IPS DF 6.9 (cell line): Measurements from ENCODE around the gene CPS1.

ENCODE experiments used
- DNase-seq: peaks from one replicate; pipeline ENCODE4 v3.0.0-alpha.2; 2013; ENCODE audit warnings: low read depth, low spot score
- H3K27ac ChIP-seq: one replicate; pipeline ENCODE4 v1.5.1; 2013; ENCODE audit warnings: low read length, control low read depth
- H3K27me3 ChIP-seq: 2 replicates; pipeline ENCODE4 v1.6.1; 2013; ENCODE audit warnings: mild to moderate bottlenecking, low read length; ENCODE audit not compliant: control insufficient read depth, insufficient read depth
- H3K36me3 ChIP-seq: 2 replicates; pipeline ENCODE4 v1.6.1; 2013; ENCODE audit warnings: low read length; ENCODE audit not compliant: control insufficient read depth, insufficient read depth
- H3K4me1 ChIP-seq: 2 replicates; pipeline ENCODE4 v1.6.1; 2013; ENCODE audit warnings: low read length; ENCODE audit not compliant: control insufficient read depth, insufficient read depth
- H3K4me3 ChIP-seq: 2 replicates; pipeline ENCODE4 v1.5.1; 2013; ENCODE audit warnings: mild to moderate bottlenecking, low read length
- H3K9me3 ChIP-seq: 2 replicates; pipeline ENCODE4 v1.6.1; 2013; ENCODE audit warnings: low read length, inconsistent platforms; ENCODE audit not compliant: control insufficient read depth, insufficient read depth
- WGBS: extraction: QIAGEN DNeasy Blood & Tissue Kit; methylation state at CpG from one replicate; pipeline ENCODE4 v1.1.7; 2013; ENCODE audit warnings: mixed read lengths, missing lambda C conversion rate; ENCODE audit not compliant: insufficient read length, insufficient coverage; 5-methylcytosine and 5-hydroxymethylcytosine counted together

CPS1 gene

GRCh38 chr2:210546424-210547208 lies 9.8 kb upstream of the CPS1 start:
- WGBS: no CpG with 5 or more reads among the region's 5 CpGs
- no peak for DNase-seq
- Histone ChIP-seq H3K36me3 (no peaks in the 10 kb centered on the region), H3K4me3 (no peak overlapping the region), H3K27me3 (no peaks in the 10 kb centered on the region), H3K27ac (no peak overlapping the region), H3K9me3 (no peaks in the 10 kb centered on the region), H3K4me1 (no peaks in the 10 kb centered on the region; the same call in 1 of the 2 replicates)

GRCh38 chr2:210548031-210548430 lies 8.4 kb upstream of the CPS1 start:
- Histone ChIP-seq H3K27me3 (no peaks in the 10 kb centered on the region), H3K27ac (no peak overlapping the region), H3K4me3 (no peak overlapping the region), H3K9me3 (no peaks in the 10 kb centered on the region), H3K4me1 (no peaks in the 10 kb centered on the region), H3K36me3 (no peaks in the 10 kb centered on the region)
- no CpG with 5 or more reads among the region's 2 CpGs for WGBS
- no peak for DNase-seq

GRCh38 chr2:210548878-210549384 lies 7.5 kb upstream of the CPS1 start:
- Histone ChIP-seq H3K27ac (no peak overlapping the region), H3K27me3 (no peaks in the 10 kb centered on the region), H3K4me1 (no peaks in the 10 kb centered on the region), H3K36me3 (no peaks in the 10 kb centered on the region), H3K9me3 (no peaks in the 10 kb centered on the region), H3K4me3 (no peak overlapping the region)
- WGBS: no CpG with 5 or more reads among the region's 8 CpGs
- no peak for DNase-seq

GRCh38 chr2:210551001-210551400 lies 5.4 kb upstream of the CPS1 start:
- H3K4me1 ChIP-seq: no peaks in the 10 kb centered on the region
- H3K27ac ChIP-seq: no peak overlapping the region
- DNase-seq: no peak
- no peak overlapping the region for H3K4me3 ChIP-seq
- no peaks in the 10 kb centered on the region for H3K36me3 ChIP-seq
- WGBS: no CpG with 5 or more reads among the region's 2 CpGs
- H3K27me3 ChIP-seq: no peaks in the 10 kb centered on the region
- H3K9me3 ChIP-seq: no peaks in the 10 kb centered on the region

GRCh38 chr2:210553373-210553772 lies 3.0 kb upstream of the CPS1 start:
- DNase-seq: no peak
- no peaks in the 10 kb centered on the region for H3K9me3 ChIP-seq
- H3K36me3 ChIP-seq: no peaks in the 10 kb centered on the region
- WGBS: no CpG with 5 or more reads among the region's 1 CpG
- H3K4me1 ChIP-seq: no peaks in the 10 kb centered on the region
- no peak overlapping the region for H3K27ac ChIP-seq
- no peak overlapping the region for H3K4me3 ChIP-seq
- H3K27me3 ChIP-seq: no peaks in the 10 kb centered on the region

GRCh38 chr2:210555555-210555954 lies 844 bp upstream of the CPS1 start:
- Histone ChIP-seq H3K9me3 (no peaks in the 10 kb centered on the region), H3K36me3 (no peaks in the 10 kb centered on the region), H3K4me1 (no peaks in the 10 kb centered on the region), H3K4me3 (no peak overlapping the region), H3K27me3 (no peaks in the 10 kb centered on the region), H3K27ac (no peak overlapping the region)
- no peak for DNase-seq

GRCh38 chr2:210557721-210558120 lies 1.3 kb downstream of the CPS1 start:
- peak; percentile 50 for DNase-seq

GRCh38 chr2:210558708-210559107 lies 2.3 kb downstream of the CPS1 start:
- Histone ChIP-seq H3K4me3 (no peak overlapping the region), H3K27me3 (no peaks in the 10 kb centered on the region), H3K4me1 (no peaks in the 10 kb centered on the region), H3K9me3 (no peaks in the 10 kb centered on the region), H3K36me3 (no peaks in the 10 kb centered on the region), H3K27ac (no peak overlapping the region)
- WGBS: no CpG with 5 or more reads among the region's 1 CpG
- no peak for DNase-seq

More at GRCh38 chr2:210557721-210558120, 1.3 kb downstream of the CPS1 start:
- H3K36me3 ChIP-seq: no peaks in the 10 kb centered on the region
- H3K9me3 ChIP-seq: no peaks in the 10 kb centered on the region
- H3K27ac ChIP-seq: no peak overlapping the region
- H3K27me3 ChIP-seq: no peaks in the 10 kb centered on the region
- no peaks in the 10 kb centered on the region for H3K4me1 ChIP-seq
- no peak overlapping the region for H3K4me3 ChIP-seq

- WGBS: no CpG with 5 or more reads among the region's 6 CpGs
- DNase-seq: no peak
- Histone ChIP-seq H3K9me3 (no peaks in the 10 kb centered on the region), H3K36me3 (no peaks in the 10 kb centered on the region), H3K4me3 (no peak overlapping the region), H3K27me3 (no peaks in the 10 kb centered on the region), H3K27ac (no peak overlapping the region), H3K4me1 (no peaks in the 10 kb centered on the region)
Observed at GRCh38 chr2:210559182-210559581, 2.8 kb downstream of the CPS1 start.

- H3K4me3 ChIP-seq: no peak overlapping the region
- no peaks in the 10 kb centered on the region for H3K4me1 ChIP-seq
- H3K27ac ChIP-seq: no peak overlapping the region
- no peaks in the 10 kb centered on the region for H3K36me3 ChIP-seq
- H3K27me3 ChIP-seq: no peaks in the 10 kb centered on the region
- WGBS: no CpG with 5 or more reads among the region's 5 CpGs
- DNase-seq: no peak
- H3K9me3 ChIP-seq: no peaks in the 10 kb centered on the region
Observed at GRCh38 chr2:210561475-210561874, 5.1 kb downstream of the CPS1 start.

GRCh38 chr2:210562091-210562490 lies 5.7 kb downstream of the CPS1 start:
- no CpG with 5 or more reads among the region's 1 CpG for WGBS
- no peak overlapping the region for H3K27ac ChIP-seq
- H3K36me3 ChIP-seq: no peaks in the 10 kb centered on the region
- no peaks in the 10 kb centered on the region for H3K4me1 ChIP-seq
- no peaks in the 10 kb centered on the region for H3K9me3 ChIP-seq
- H3K27me3 ChIP-seq: no peaks in the 10 kb centered on the region
- H3K4me3 ChIP-seq: no peak overlapping the region
- no peak for DNase-seq
